Measurements from ENCODE around the gene RUBCNL. TPM values are rescaled to one million over a fixed set of nuclear protein-coding genes. Genes with fewer than 3 reads are reported as not detected.

The RUBCNL gene
- total RNA-seq, 2 experiments from 2014 or later = 0.36 to 0.69 TPM

DNA sequence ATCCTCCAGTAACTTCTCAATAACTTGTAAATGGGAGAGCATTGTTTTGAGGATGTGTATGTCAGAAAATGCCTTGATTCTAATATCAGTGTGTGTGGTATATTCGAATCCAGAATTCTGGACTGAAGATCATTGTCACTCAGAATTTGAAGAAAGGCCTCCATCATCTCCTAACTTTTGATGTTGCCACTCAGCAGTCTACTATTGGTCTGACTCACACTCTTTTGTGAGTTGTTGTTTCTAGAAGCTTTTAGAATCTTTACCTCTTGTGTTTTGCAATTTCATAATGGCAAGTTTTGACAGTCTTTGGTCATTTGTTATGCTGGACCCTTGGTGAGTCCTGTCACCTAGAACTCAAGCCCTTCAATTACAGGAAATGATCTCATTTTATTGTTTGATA is 77.0 kb downstream of the RUBCNL start:
- peaks cover 52% of the 10 kb centered on the region for H3K36me3 Mint-ChIP-seq (ENCODE audit: low read depth)
- CTCF ChIA-PET = interaction anchor here (1.8 kb wide), 1 partner anchor 11 kb away, joined by 4 read pairs; no protein-coding TSS in a partner anchor
- ATAC-seq (ENCODE audit: poor library complexity) (no peak), DNase-seq (no peak)
- intact Hi-C loops (cut with DNase I, micrococcal nuclease) = no loop called here
- H3K27me3 Mint-ChIP-seq = no peaks in the 10 kb centered on the region
- no peak overlapping the region for H3K4me3 ChIP-seq (ENCODE audit: low read length)
- H3K27me3 ChIP-seq (ENCODE audit: control insufficient read depth in 1 of 2, insufficient read depth in 2 of 2, low read length in 2 of 2) = no peaks in the 10 kb centered on the region
- TF ChIP-seq, protein P1, sequence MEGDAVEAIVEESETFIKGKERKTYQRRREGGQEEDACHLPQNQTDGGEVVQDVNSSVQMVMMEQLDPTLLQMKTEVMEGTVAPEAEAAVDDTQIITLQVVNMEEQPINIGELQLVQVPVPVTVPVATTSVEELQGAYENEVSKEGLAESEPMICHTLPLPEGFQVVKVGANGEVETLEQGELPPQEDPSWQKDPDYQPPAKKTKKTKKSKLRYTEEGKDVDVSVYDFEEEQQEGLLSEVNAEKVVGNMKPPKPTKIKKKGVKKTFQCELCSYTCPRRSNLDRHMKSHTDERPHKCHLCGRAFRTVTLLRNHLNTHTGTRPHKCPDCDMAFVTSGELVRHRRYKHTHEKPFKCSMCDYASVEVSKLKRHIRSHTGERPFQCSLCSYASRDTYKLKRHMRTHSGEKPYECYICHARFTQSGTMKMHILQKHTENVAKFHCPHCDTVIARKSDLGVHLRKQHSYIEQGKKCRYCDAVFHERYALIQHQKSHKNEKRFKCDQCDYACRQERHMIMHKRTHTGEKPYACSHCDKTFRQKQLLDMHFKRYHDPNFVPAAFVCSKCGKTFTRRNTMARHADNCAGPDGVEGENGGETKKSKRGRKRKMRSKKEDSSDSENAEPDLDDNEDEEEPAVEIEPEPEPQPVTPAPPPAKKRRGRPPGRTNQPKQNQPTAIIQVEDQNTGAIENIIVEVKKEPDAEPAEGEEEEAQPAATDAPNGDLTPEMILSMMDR (IDR thresholded peaks at IDR 0.05) = no peak
- peaks cover 0 to 3% of the 10 kb centered on the region in 2 experiments for H3K9me3 ChIP-seq (ENCODE audit: control insufficient read depth in 1 of 2, insufficient read depth in 1 of 2, low read length in 2 of 2)
- no peak overlapping the region for H3K27ac ChIP-seq (ENCODE audit: low read depth in 1 of 2, low read length in 2 of 2)
- H3K4me3 Mint-ChIP-seq = no peak overlapping the region
- H3K9me3 Mint-ChIP-seq = peaks cover 14% of the 10 kb centered on the region
- H3K4me1 Mint-ChIP-seq (ENCODE audit: low read depth) = peaks cover 22% of the 10 kb centered on the region
- H3K36me3 ChIP-seq (ENCODE audit: insufficient read depth, low read length) = peaks cover 3% of the 10 kb centered on the region
- POLR2A ChIA-PET = interaction anchor here (1.1 kb wide), 1 partner anchor 93 kb away, joined by 3 read pairs; no protein-coding TSS in a partner anchor
- H3K4me1 ChIP-seq (ENCODE audit: insufficient read depth, low read length) = peaks cover 6% of the 10 kb centered on the region
- H3K27ac Mint-ChIP-seq = no peak overlapping the region

DNA sequence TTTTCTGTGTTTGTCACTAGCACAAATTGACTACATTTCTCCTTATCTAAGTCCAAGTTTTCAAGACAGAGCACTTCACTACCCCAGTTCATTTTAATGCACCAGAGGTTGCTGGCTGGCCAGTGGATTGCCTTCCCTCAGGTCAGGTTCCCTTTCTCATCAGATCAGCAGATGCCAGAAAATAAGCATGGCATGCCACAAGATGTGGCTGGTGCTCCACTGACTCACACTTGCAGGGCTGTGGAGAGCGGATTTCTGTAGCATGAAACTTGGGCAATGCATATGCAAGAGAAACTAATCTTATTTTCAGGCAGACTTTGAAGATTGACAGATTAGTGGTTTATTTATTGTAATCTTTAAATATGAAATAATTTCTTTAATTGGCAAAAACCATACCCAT is 79.5 kb downstream of the RUBCNL start:
- no peaks in the 10 kb centered on the region for H3K27me3 Mint-ChIP-seq
- Histone ChIP-seq H3K36me3 (ENCODE audit: insufficient read depth, low read length) (no peaks in the 10 kb centered on the region), H3K9me3 (ENCODE audit: control insufficient read depth in 1 of 2, insufficient read depth in 1 of 2, low read length in 2 of 2) (peaks cover 0 to 3% of the 10 kb centered on the region in 2 experiments), H3K4me1 (ENCODE audit: insufficient read depth, low read length) (peaks cover 8% of the 10 kb centered on the region), H3K4me3 (ENCODE audit: low read length) (no peak overlapping the region), H3K27me3 (ENCODE audit: control insufficient read depth in 1 of 2, insufficient read depth in 2 of 2, low read length in 2 of 2) (no peaks in the 10 kb centered on the region), H3K27ac (ENCODE audit: low read depth in 1 of 2, low read length in 2 of 2) (no peak overlapping the region)
- intact Hi-C loops (cut with DNase I, micrococcal nuclease) = no loop called here
- H3K4me1 Mint-ChIP-seq (ENCODE audit: low read depth) = peaks cover 22% of the 10 kb centered on the region
- DNase-seq (no peak), ATAC-seq (ENCODE audit: poor library complexity) (no peak)
- peaks cover 14% of the 10 kb centered on the region for H3K9me3 Mint-ChIP-seq
- ChIA-PET POLR2A (no interaction called here), CTCF (no interaction called here)
- H3K36me3 Mint-ChIP-seq (ENCODE audit: low read depth) = peaks cover 44% of the 10 kb centered on the region
- TF ChIP-seq, protein P1 (IDR thresholded peaks at IDR 0.05) = no peak
- H3K27ac Mint-ChIP-seq = no peak overlapping the region
- H3K4me3 Mint-ChIP-seq = no peak overlapping the region

DNA sequence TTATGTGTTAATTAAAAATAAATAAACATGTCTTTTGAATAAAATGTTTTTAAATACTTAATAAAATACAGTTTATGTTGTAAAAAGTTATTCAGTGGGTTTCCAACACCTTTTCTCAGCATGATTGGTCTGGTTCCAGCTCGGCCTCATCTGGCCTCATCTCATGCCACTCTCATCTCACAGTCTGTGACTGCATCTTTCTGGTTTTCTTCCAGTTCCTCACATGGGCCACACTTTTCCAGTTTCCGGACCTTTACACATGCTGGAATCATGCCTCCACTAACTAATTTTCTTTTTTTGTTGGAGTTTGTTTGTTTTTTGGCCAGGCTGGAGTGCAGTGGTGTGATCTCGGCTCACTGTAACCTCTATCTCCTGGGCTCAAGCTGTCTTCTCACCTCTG is 82.5 kb downstream of the RUBCNL start:
- H3K4me1 ChIP-seq (ENCODE audit: insufficient read depth, low read length) = peaks cover 5% of the 10 kb centered on the region
- CTCF ChIA-PET = interaction anchor here (0.6 to 1.3 kb wide), 2 partner anchors 17 to 144 kb away, joined by 3 read pairs; no protein-coding TSS in a partner anchor
- H3K27me3 Mint-ChIP-seq = no peaks in the 10 kb centered on the region
- TF ChIP-seq, protein P1 (IDR thresholded peaks at IDR 0.05) = no peak
- H3K27ac Mint-ChIP-seq = peak overlapping the region; percentile 64
- ATAC-seq (ENCODE audit: poor library complexity) = no peak
- peaks cover 28% of the 10 kb centered on the region for H3K36me3 Mint-ChIP-seq (ENCODE audit: low read depth)
- H3K27me3 ChIP-seq (ENCODE audit: control insufficient read depth in 1 of 2, insufficient read depth in 2 of 2, low read length in 2 of 2) = no peaks in the 10 kb centered on the region
- no peak overlapping the region for H3K27ac ChIP-seq (ENCODE audit: low read depth in 1 of 2, low read length in 2 of 2)
- POLR2A ChIA-PET = interaction anchor here (1.0 to 1.7 kb wide), 2 partner anchors 9 kb away, joined by 4 to 11 read pairs; no protein-coding TSS in a partner anchor
- H3K9me3 ChIP-seq (ENCODE audit: control insufficient read depth in 1 of 2, insufficient read depth in 1 of 2, low read length in 2 of 2) = peaks cover 3% of the 10 kb centered on the region in 2 experiments
- peaks cover 9% of the 10 kb centered on the region for H3K9me3 Mint-ChIP-seq
- H3K4me3 Mint-ChIP-seq = no peak overlapping the region
- H3K36me3 ChIP-seq (ENCODE audit: insufficient read depth, low read length) = no peaks in the 10 kb centered on the region
- H3K4me3 ChIP-seq (ENCODE audit: low read length) = no peak overlapping the region
- peaks cover 22% of the 10 kb centered on the region for H3K4me1 Mint-ChIP-seq (ENCODE audit: low read depth)
- DNase-seq = no peak
- intact Hi-C loops (cut with DNase I, micrococcal nuclease) = no loop called here

Measured in CD4-positive, alpha-beta T cell (primary cell).